ENCODE results near the gene RSKR. TPM values are rescaled to one million over a fixed set of nuclear protein-coding genes. Genes with fewer than 3 reads are reported as not detected.

RSKR gene
- total and polyA plus RNA-seq, 8 donors, result 8.4 to 31.6 (median 23.6) TPM

DNA sequence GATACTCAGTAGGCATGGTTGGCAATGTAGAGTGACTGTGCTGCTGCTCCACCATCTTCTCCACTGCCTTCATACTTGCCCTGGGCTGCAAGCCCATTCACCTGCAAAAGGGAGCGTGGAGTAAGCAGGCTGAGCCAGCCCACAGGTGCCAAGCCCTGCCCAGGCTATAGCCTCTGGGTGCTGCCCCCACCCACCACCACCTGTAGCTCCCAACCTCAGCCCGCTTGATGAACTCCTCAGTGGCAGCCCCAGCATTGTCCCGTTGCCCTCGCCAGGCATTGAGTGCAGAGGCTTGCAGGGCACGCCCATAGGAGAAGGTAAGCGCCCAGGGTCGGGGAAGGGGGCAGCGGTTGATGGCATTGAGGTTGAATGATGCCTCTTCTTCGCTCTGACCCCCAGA lies 40.5 kb downstream of the RSKR start:
- TF ChIP-seq, protein P1, sequence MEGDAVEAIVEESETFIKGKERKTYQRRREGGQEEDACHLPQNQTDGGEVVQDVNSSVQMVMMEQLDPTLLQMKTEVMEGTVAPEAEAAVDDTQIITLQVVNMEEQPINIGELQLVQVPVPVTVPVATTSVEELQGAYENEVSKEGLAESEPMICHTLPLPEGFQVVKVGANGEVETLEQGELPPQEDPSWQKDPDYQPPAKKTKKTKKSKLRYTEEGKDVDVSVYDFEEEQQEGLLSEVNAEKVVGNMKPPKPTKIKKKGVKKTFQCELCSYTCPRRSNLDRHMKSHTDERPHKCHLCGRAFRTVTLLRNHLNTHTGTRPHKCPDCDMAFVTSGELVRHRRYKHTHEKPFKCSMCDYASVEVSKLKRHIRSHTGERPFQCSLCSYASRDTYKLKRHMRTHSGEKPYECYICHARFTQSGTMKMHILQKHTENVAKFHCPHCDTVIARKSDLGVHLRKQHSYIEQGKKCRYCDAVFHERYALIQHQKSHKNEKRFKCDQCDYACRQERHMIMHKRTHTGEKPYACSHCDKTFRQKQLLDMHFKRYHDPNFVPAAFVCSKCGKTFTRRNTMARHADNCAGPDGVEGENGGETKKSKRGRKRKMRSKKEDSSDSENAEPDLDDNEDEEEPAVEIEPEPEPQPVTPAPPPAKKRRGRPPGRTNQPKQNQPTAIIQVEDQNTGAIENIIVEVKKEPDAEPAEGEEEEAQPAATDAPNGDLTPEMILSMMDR (IDR thresholded peaks at IDR 0.05), result no peak
- ATAC-seq, result no peak
- intact Hi-C loops (cut with DNase I), result no loop called here

DNA sequence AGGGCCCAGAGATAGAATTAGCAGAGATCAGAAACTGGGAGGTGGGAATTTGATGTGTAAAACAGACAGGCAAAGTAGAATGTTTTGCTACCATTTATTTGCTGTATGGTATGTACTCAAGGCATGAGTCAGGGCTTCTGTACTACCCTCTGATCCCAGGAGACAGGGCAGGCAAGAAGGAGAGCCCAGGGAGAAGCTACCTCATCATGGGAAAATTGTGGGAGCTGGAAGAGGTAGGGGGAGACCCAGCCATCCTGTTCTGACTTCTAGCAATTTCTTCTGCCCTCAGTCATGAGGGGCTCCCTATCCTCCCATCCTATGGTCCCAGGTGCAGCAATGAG lies 41.0 kb downstream of the RSKR start:
- H3K36me3 ChIP-seq, result no peaks in the 10 kb centered on the region
- H3K9me3 ChIP-seq, result no peaks in the 10 kb centered on the region
- no peaks in the 10 kb centered on the region for H3K27me3 ChIP-seq
- no peak overlapping the region for H3K4me3 ChIP-seq
- TF ChIP-seq, protein P1 (IDR thresholded peaks at IDR 0.05), result no peak
- intact Hi-C loops (cut with DNase I), result no loop called here
- ATAC-seq, result no peak
- no peak overlapping the region for H3K27ac ChIP-seq
- H3K4me1 ChIP-seq, result peaks cover 7 to 50% of the 10 kb centered on the region in 2 donors
- DNase-seq, result no peak

More for the DNA sequence above, 40.5 kb downstream of the RSKR start:
- H3K9me3 ChIP-seq, result no peaks in the 10 kb centered on the region
- no peak overlapping the region for H3K4me3 ChIP-seq
- peaks cover 7 to 45% of the 10 kb centered on the region in 2 donors for H3K4me1 ChIP-seq
- no peak for DNase-seq
- no peak overlapping the region for H3K27ac ChIP-seq
- H3K27me3 ChIP-seq, result no peaks in the 10 kb centered on the region
- H3K36me3 ChIP-seq, result peaks cover 0 to 4% of the 10 kb centered on the region in 2 donors

DNA sequence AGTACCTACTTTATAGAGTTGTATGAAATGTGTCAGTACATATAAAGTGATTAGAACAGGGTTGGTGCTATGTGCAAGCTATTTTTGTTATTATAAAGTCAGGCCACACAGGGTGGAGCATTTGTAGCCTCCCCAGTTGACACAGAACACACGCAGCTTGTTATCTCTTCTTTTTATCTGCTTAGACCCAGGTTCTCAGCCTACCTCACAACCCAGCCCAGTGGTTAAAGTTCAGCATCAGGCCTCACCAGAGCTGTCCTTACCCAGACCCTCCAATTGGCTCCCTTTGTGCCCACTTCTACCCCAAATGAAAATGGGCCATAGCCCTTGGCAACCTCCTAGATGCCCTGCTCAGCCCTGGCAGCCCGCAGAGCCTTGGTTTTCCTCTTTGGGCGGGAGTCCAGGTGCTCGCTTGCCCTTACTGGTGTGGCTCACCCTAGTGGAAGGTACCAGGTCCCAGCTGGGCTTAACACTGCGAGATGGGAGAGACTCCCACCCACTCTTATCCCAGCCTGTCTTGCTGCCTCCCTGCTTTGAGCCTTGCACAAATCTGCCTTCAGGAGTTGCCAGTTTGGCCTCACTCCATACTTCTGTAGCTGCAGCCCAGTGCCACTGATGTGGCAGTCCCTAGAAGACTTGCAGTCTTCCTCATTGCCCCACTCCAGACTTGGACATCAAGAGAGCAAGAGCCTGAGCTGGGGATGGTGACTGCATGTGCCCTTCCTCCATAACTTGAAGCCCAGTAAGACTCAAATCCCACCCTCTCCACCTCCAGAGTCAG lies 41.5 kb downstream of the RSKR start:
- H3K4me3 ChIP-seq, result peak overlapping the region in 1 of 2 donors; percentile 99

DNA sequence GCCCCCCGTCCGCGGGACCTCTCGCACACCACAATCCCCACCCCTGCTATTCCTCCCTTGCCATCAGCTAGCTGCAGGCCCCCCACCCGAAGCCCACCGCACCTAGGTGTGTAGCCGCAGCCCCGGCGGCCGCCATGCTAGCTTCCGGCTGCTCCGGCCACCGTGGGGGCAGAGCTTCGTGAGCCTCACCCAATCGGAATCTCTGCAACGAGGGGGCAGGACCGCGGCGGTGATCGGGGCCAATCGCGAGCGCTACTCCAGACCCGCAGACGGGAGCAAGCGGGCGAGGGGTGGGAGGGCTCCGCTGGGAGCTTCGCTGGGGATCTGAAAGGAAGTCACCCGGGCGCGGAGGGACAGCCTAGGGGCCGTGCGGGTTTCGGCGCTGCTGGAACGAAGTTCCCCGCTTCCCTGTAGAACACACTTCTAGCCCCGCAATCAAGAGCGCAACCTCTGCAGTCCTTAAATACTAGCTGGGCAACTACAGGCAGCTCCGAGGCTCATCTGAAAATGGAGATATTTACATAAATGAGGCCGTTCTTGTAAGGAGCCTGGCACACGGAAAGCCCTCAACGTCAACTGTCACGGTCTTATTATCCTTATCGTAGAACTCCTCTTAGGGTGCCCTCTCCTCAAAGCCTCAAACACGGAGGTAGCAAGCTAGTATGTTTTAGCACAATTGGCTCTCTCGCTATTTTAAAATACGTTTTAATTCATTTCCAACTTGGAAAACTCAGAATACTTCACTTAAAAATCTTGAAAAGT lies 42.4 kb downstream of the RSKR start, which contains the start of gene PIGS:
TSS of gene PIGS (minus strand) at position 164 of the 762 bp plus-strand sequence. CDS start at position 136, 28 bp downstream.
- Histone ChIP-seq H3K27me3 (no peaks in the 10 kb centered on the region), H3K4me1 (peaks cover 7 to 53% of the 10 kb centered on the region in 2 donors), H3K4me3 (peak within 1 kb of the TSS; percentile 98 to 99), H3K27ac (peak within 1 kb of the TSS; percentile 55 to 83), H3K36me3 (peaks cover 0 to 2% of the 10 kb centered on the region in 2 donors), H3K9me3 (no peaks in the 10 kb centered on the region)
- DNase-seq, result peak; percentile 90 to 99 (median 96)
- TF ChIP-seq, protein P1 (IDR thresholded peaks at IDR 0.05), result no peak
- peak; percentile 99 for ATAC-seq
- intact Hi-C loops (cut with DNase I), result no loop called here

More for the DNA sequence above, 41.5 kb downstream of the RSKR start:
- DNase-seq (no peak), ATAC-seq (no peak)
- H3K9me3 ChIP-seq, result no peaks in the 10 kb centered on the region
- intact Hi-C loops (cut with DNase I), result no loop called here
- peak overlapping the region in 1 of 2 donors; percentile 83 for H3K27ac ChIP-seq
- TF ChIP-seq, protein P1 (IDR thresholded peaks at IDR 0.05), result no peak
- peaks cover 7 to 56% of the 10 kb centered on the region in 2 donors for H3K4me1 ChIP-seq
- no peaks in the 10 kb centered on the region for H3K36me3 ChIP-seq
- H3K27me3 ChIP-seq, result no peaks in the 10 kb centered on the region
